Gastrocnemius medialis (tissue), 4 donors: ENCODE measurements around the gene COX10. TPM values are rescaled to one million over a fixed set of nuclear protein-coding genes. Genes with fewer than 3 reads are reported as not detected.

Source experiments
- ATAC-seq, 2 donors: fragments of 150-250 bp; one replicate each; pipeline ENCODE4 v1.9.1; 2016
- DNase-seq, 2 donors: peaks; one replicate each; pipeline ENCODE4 v3.0.0-alpha.2; 2019
- H3K27ac ChIP-seq, 4 donors: fragments of 200-600 bp; sonication (generic); 1 replicate in 1 of 4; 2 replicates in 3 of 4; pipeline ENCODE4 v1.5.1; 2016 to 2018; ENCODE audit warnings: mild to moderate bottlenecking in 2 of 4, moderate library complexity in 1 of 4
- H3K27me3 ChIP-seq, 3 donors: fragments of 200-600 bp; sonication (generic) in 2 of 3; 1 replicate in 1 of 3; 2 replicates in 2 of 3; pipeline versions ENCODE4 v1.5.1 to v1.6.0; 2016 to 2019; ENCODE audit warnings: mild to moderate bottlenecking in 1 of 3, moderate library complexity in 1 of 3
- H3K36me3 ChIP-seq, 2 donors: fragments of 200-600 bp; sonication (generic) in 1 of 2; one replicate each; pipeline ENCODE4 v1.5.1; 2017 to 2018
- H3K4me1 ChIP-seq, 2 donors: fragments of 200-600 bp; sonication (generic) in 1 of 2; one replicate each; pipeline ENCODE4 v1.5.1; 2016 to 2017; ENCODE audit warnings: mild to moderate bottlenecking in 2 of 2
- H3K4me3 ChIP-seq, 4 donors: fragments of 200-600 bp; sonication (generic) in 3 of 4; 1 replicate in 1 of 4; 2 replicates in 3 of 4; pipeline ENCODE4 v1.5.1; 2016 to 2019; ENCODE audit warnings: mild to moderate bottlenecking in 2 of 4
- H3K9me3 ChIP-seq, 3 donors: fragments of 200-600 bp; sonication (generic) in 2 of 3; 1 replicate in 1 of 3; 2 replicates in 2 of 3; pipeline ENCODE4 v1.5.1; 2016 to 2019
- POLR2A ChIP-seq, 2 donors: fragments of 450-650 bp; IDR thresholded peaks; one replicate each; pipeline ENCODE4 v1.6.1; 2017; ENCODE audit warnings: antibody characterized with exemption in 2 of 2, mild to moderate bottlenecking in 2 of 2, moderate library complexity in 2 of 2
- in situ Hi-C, 4 donors: fragments of 200-750 bp; cut with MboI; loops; one replicate each; pipeline versions ENCODE4 v1.15.0 to v1.8.0; 2017; ENCODE audit warnings: low sequenced_read_pairs in 4 of 4
- intact Hi-C: fragments of 100-400 bp; cut with DNase I; formaldehyde crosslinking; loops from one replicate; pipeline ENCODE4 v1.15.1; 2023; ENCODE audit warnings: low total_unique reads
- total RNA-seq, 4 donors: library from RNA; depleted of rRNA; stranded (reverse); fragments of >200 nt; gene quantifications; one replicate each; pipeline versions ENCODE4 v1.1.0 to v1.2.3, GENCODE V29; 2016
- TF ChIP-seq, protein P1 (sequence below), 5 experiments: fragments of 450-650 bp in 3 of 5; fragments of 200-600 bp in 2 of 5; sonication (generic) in 2 of 5; IDR thresholded peaks in 4 of 5; conservative IDR thresholded peaks in 1 of 5; 1 replicate in 4 of 5; 2 replicates in 1 of 5; pipeline ENCODE4 v1.5.1; 2016 to 2019; ENCODE audit warnings: antibody characterized with exemption in 5 of 5, mild to moderate bottlenecking in 3 of 5, moderate library complexity in 3 of 5

The COX10 gene
- total RNA-seq, 4 donors from 2014 or later = 70.6 to 123 (median 87.3) TPM

GRCh38 chr17:14061666-14062560, 7.4 kb upstream of the COX10 start:
- Histone ChIP-seq H3K4me3 (no peak overlapping the region), H3K4me1 (peaks cover 11 to 14% of the 10 kb centered on the region in 2 donors), H3K27ac (peak overlapping the region; percentile 39 to 61 (median 58)), H3K27me3 (no peaks in the 10 kb centered on the region), H3K36me3 (no peaks in the 10 kb centered on the region), H3K9me3 (no peaks in the 10 kb centered on the region)
- intact Hi-C loops = no loop called here
- DNase-seq = peak; percentile 12 to 54
- in situ Hi-C loops = no loop called here
- peak; percentile 83 to 95 for ATAC-seq
- TF ChIP-seq POLR2A (IDR thresholded peaks at IDR 0.05) = no peak
- TF ChIP-seq, protein P1, sequence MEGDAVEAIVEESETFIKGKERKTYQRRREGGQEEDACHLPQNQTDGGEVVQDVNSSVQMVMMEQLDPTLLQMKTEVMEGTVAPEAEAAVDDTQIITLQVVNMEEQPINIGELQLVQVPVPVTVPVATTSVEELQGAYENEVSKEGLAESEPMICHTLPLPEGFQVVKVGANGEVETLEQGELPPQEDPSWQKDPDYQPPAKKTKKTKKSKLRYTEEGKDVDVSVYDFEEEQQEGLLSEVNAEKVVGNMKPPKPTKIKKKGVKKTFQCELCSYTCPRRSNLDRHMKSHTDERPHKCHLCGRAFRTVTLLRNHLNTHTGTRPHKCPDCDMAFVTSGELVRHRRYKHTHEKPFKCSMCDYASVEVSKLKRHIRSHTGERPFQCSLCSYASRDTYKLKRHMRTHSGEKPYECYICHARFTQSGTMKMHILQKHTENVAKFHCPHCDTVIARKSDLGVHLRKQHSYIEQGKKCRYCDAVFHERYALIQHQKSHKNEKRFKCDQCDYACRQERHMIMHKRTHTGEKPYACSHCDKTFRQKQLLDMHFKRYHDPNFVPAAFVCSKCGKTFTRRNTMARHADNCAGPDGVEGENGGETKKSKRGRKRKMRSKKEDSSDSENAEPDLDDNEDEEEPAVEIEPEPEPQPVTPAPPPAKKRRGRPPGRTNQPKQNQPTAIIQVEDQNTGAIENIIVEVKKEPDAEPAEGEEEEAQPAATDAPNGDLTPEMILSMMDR (IDR thresholded peaks at IDR 0.05 in 4 of 5, conservative IDR thresholded peaks at IDR 0.05 in 1 of 5) = peak in 1 of 5 experiments; percentile 32

DNA sequence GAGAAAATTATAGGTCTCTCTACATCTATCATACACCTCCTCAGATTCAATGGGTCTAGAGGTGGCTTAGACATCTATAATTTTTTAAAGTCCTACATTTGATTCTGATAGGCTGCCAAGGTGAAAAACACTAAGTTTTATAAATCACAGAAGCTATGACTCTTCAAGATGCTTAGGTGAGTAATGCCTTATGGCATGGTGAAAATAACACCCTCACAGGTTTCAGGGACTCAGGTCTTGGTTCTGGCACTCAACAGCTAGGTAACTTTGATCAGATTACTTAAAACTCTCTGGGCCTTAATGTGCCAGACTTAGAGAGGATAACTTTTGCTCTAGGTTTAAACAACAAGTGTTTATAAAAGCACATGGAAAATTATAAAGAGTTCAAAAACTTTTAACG, 2.0 kb upstream of the COX10 start:
- intact Hi-C loops = loop anchor here (5.0 kb wide), 2 partner anchors 135 to 470 kb away; no protein-coding TSS in a partner anchor
- H3K36me3 ChIP-seq = no peaks in the 10 kb centered on the region
- in situ Hi-C loops = no loop called here
- peaks cover 25 to 28% of the 10 kb centered on the region in 2 donors for H3K4me1 ChIP-seq
- H3K27ac ChIP-seq = no peak overlapping the region
- no peak overlapping the region for H3K4me3 ChIP-seq
- no peaks in the 10 kb centered on the region for H3K27me3 ChIP-seq
- ATAC-seq = no peak
- no peak for TF ChIP-seq POLR2A (IDR thresholded peaks at IDR 0.05)
- TF ChIP-seq, protein P1 (IDR thresholded peaks at IDR 0.05 in 4 of 5, conservative IDR thresholded peaks at IDR 0.05 in 1 of 5) = no peak
- no peak for DNase-seq
- H3K9me3 ChIP-seq = no peaks in the 10 kb centered on the region

DNA sequence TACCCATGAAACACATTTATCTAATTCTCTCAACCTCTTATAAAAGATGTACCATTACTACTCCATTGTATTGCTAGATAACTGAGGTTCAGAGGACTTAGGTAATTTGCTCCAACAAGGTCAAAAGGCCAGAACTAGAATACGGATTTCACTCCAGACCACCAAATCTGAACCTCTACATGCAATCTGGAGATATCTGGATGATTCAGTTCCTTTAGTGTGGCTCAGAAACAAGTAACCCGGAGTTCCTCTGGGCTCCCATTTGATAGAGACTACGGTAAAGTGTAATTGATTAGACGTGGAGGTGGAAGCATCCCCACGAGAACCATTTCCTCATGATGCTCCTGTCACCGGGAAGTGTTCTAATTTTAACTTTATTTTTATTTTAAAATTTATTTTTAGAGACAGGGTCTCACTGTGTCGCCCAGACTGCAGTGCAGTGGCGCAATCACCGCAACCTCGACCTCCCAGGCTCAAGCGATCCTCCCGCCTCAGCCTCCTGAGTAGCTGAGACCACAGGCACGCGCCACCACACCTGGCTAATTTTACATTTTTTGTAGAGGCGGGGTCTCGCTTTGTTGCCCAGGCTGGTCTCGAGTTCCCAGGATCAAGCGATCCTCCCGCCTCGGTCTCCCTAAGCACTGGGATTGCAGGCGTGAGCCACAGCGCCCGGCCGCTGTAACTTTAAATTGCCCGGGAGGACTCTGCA, 608 bp upstream of the COX10 start:
- intact Hi-C loops (loop anchor here (1.0 to 5.0 kb wide), 3 partner anchors 134 to 471 kb away; no protein-coding TSS in a partner anchor), in situ Hi-C loops (no loop called here)
- H3K4me1 ChIP-seq = peaks cover 21 to 23% of the 10 kb centered on the region in 2 donors
- no peaks in the 10 kb centered on the region for H3K36me3 ChIP-seq
- ATAC-seq (no peak), DNase-seq (no peak)
- no peaks in the 10 kb centered on the region for H3K27me3 ChIP-seq
- H3K9me3 ChIP-seq = no peaks in the 10 kb centered on the region
- H3K4me3 ChIP-seq = peak overlapping the region; percentile 92 to 99 (median 97)
- H3K27ac ChIP-seq = peak overlapping the region; percentile 89 to 98 (median 95)
- TF ChIP-seq, protein P1 (IDR thresholded peaks at IDR 0.05 in 4 of 5, conservative IDR thresholded peaks at IDR 0.05 in 1 of 5) = no peak
- TF ChIP-seq POLR2A (IDR thresholded peaks at IDR 0.05) = no peak

- ATAC-seq = no peak
- in situ Hi-C loops = no loop called here
- Histone ChIP-seq H3K27me3 (no peaks in the 10 kb centered on the region), H3K9me3 (no peaks in the 10 kb centered on the region), H3K36me3 (peaks cover 0 to 4% of the 10 kb centered on the region in 2 donors), H3K27ac (peak overlapping the region in 3 of 4 donors; percentile 93 to 98 (median 97)), H3K4me3 (peak overlapping the region; percentile 92 to 99 (median 97)), H3K4me1 (peaks cover 21 to 23% of the 10 kb centered on the region in 2 donors)
- intact Hi-C loops = no loop called here
- TF ChIP-seq POLR2A (IDR thresholded peaks at IDR 0.05) = no peak
- TF ChIP-seq, protein P1 (IDR thresholded peaks at IDR 0.05 in 4 of 5, conservative IDR thresholded peaks at IDR 0.05 in 1 of 5) = no peak
- no peak for DNase-seq
Observed at GRCh38 chr17:14070344-14070984, 1.2 kb downstream of the COX10 start.
